ENCODE data around the gene DGKB. TPM values are rescaled to one million over a fixed set of nuclear protein-coding genes. Genes with fewer than 3 reads are reported as not detected.

DGKB gene
- polyA plus RNA-seq, 1 of the 3 experiments (the other 2 are of a cell fraction), result 2.1 TPM

DNA sequence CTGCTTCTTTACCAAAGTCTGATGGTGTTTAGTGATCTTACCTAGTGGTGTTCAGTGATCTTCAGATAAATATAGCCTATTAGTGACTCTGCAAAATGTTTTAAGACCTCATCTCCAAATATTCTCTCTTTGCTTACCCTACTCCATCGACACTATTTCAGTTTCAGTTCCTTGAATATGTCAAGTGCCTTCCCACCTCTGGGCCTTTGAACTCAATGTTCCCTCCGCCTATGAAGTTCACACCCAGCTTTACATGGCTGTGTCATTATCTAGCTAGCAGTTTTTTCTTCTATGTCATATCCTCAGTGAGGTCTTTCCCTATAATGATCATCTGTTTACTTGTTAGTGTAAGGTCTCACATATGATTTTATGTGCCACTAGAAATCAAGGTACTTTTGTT lies 322.6 kb downstream of the DGKB start (continued):
- TF ChIP-seq JUND (IDR thresholded peaks at IDR 0.05), result no peak
- TF ChIP-seq SIN3A (IDR thresholded peaks at IDR 0.05; ENCODE audit: borderline replicate concordance, low read depth, low read length), result no peak
- TF ChIP-seq YY1 (IDR thresholded peaks at IDR 0.05; ENCODE audit: low read depth), result no peak
- TF ChIP-seq GABPA (IDR thresholded peaks at IDR 0.05; ENCODE audit: low read depth), result no peak
- TF ChIP-seq EZH2phosphoT487 (IDR thresholded peaks at IDR 0.05; ENCODE audit: borderline replicate concordance, low read depth), result no peak
- no peak for TF ChIP-seq GATA2 (CRISPR knock-in tag; IDR thresholded peaks at IDR 0.05)
- no peak for TF ChIP-seq RCOR1 (IDR thresholded peaks at IDR 0.05; ENCODE audit: low read length)
- TF ChIP-seq NFIC (IDR thresholded peaks at IDR 0.05; ENCODE audit: borderline replicate concordance), result no peak

DNA sequence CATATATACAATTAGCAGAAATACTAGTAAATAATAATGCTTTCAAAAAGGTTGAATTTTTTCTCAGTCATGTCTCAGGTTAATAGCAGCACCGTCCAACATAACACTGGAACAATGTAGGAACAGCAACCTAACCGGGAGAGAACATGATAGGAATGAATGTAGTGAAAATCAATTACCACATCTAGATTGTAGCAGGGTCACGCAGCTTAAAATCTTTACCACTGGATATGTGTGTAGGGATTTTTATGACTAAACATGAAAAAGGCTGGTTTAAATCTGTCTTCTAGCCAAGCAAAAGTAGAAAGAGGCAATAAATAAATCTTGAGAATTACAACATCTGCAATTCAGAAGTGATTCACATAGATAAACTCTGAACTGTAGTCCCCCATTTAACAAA lies 326.0 kb downstream of the DGKB start:
- Histone ChIP-seq H3K4me2 (no peak overlapping the region), H3K27me3 (ENCODE audit: insufficient read depth) (no peaks in the 10 kb centered on the region), H3K9ac (no peak overlapping the region), H3K27ac (ENCODE audit: low read depth in 2 of 2, low read length in 1 of 2) (no peak overlapping the region), H3F3A (replicated peaks; ENCODE audit: insufficient read depth) (no peaks in the 10 kb centered on the region), H3K4me3 (ENCODE audit: low read depth in 2 of 2, low read length in 1 of 2) (no peak overlapping the region), H2AFZ (ENCODE audit: low read depth) (no peak overlapping the region), H3K4me1 (ENCODE audit: control insufficient read depth in 1 of 2, insufficient read depth in 2 of 2, low read depth in 1 of 2, low read length in 1 of 2) (no peaks in the 10 kb centered on the region), H3K9me3 (no peaks in the 10 kb centered on the region), H3K79me2 (ENCODE audit: insufficient read depth) (no peaks in the 10 kb centered on the region), H4K20me1 (ENCODE audit: insufficient read depth) (no peaks in the 10 kb centered on the region), H3K36me3 (replicated peaks in 1 of 2; ENCODE audit: control insufficient read depth in 1 of 2, insufficient read depth in 2 of 2, low read length in 1 of 2) (peaks cover 0 to 6% of the 10 kb centered on the region in 2 experiments), H3K9me2 (no peaks in the 10 kb centered on the region)
- no peak for DNase-seq
- 87% methylated on average over 3 of the region's 3 CpGs for WGBS (ENCODE audit: low lambda C conversion rate)
- no peak for TF ChIP-seq MEF2A (IDR thresholded peaks at IDR 0.05; ENCODE audit: borderline replicate concordance, low read depth)
- TF ChIP-seq POLR2AphosphoS5 (IDR thresholded peaks at IDR 0.05; ENCODE audit: low read depth, low read length), result no peak
- TF ChIP-seq, protein P1, sequence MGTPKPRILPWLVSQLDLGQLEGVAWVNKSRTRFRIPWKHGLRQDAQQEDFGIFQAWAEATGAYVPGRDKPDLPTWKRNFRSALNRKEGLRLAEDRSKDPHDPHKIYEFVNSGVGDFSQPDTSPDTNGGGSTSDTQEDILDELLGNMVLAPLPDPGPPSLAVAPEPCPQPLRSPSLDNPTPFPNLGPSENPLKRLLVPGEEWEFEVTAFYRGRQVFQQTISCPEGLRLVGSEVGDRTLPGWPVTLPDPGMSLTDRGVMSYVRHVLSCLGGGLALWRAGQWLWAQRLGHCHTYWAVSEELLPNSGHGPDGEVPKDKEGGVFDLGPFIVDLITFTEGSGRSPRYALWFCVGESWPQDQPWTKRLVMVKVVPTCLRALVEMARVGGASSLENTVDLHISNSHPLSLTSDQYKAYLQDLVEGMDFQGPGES (IDR thresholded peaks at IDR 0.05; ENCODE audit: low read depth, low read length), result no peak
- TF ChIP-seq, protein P2, sequence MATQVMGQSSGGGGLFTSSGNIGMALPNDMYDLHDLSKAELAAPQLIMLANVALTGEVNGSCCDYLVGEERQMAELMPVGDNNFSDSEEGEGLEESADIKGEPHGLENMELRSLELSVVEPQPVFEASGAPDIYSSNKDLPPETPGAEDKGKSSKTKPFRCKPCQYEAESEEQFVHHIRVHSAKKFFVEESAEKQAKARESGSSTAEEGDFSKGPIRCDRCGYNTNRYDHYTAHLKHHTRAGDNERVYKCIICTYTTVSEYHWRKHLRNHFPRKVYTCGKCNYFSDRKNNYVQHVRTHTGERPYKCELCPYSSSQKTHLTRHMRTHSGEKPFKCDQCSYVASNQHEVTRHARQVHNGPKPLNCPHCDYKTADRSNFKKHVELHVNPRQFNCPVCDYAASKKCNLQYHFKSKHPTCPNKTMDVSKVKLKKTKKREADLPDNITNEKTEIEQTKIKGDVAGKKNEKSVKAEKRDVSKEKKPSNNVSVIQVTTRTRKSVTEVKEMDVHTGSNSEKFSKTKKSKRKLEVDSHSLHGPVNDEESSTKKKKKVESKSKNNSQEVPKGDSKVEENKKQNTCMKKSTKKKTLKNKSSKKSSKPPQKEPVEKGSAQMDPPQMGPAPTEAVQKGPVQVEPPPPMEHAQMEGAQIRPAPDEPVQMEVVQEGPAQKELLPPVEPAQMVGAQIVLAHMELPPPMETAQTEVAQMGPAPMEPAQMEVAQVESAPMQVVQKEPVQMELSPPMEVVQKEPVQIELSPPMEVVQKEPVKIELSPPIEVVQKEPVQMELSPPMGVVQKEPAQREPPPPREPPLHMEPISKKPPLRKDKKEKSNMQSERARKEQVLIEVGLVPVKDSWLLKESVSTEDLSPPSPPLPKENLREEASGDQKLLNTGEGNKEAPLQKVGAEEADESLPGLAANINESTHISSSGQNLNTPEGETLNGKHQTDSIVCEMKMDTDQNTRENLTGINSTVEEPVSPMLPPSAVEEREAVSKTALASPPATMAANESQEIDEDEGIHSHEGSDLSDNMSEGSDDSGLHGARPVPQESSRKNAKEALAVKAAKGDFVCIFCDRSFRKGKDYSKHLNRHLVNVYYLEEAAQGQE (IDR thresholded peaks at IDR 0.05; ENCODE audit: low read depth, low read length), result no peak
- TF ChIP-seq, protein P3, sequence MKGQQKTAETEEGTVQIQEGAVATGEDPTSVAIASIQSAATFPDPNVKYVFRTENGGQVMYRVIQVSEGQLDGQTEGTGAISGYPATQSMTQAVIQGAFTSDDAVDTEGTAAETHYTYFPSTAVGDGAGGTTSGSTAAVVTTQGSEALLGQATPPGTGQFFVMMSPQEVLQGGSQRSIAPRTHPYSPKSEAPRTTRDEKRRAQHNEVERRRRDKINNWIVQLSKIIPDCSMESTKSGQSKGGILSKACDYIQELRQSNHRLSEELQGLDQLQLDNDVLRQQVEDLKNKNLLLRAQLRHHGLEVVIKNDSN (IDR thresholded peaks at IDR 0.05; ENCODE audit: borderline replicate concordance, low read depth), result no peak
- TF ChIP-seq YY1 (IDR thresholded peaks at IDR 0.05; ENCODE audit: low read depth), result no peak
- no peak for TF ChIP-seq CHD2 (IDR thresholded peaks at IDR 0.05; ENCODE audit: low read length, partially characterized antibody)
- TF ChIP-seq JUND (IDR thresholded peaks at IDR 0.05), result no peak
- TF ChIP-seq, protein P4, sequence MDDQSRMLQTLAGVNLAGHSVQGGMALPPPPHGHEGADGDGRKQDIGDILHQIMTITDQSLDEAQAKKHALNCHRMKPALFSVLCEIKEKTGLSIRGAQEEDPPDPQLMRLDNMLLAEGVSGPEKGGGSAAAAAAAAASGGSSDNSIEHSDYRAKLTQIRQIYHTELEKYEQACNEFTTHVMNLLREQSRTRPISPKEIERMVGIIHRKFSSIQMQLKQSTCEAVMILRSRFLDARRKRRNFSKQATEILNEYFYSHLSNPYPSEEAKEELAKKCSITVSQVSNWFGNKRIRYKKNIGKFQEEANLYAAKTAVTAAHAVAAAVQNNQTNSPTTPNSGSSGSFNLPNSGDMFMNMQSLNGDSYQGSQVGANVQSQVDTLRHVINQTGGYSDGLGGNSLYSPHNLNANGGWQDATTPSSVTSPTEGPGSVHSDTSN (IDR thresholded peaks at IDR 0.05), result no peak
- TF ChIP-seq SMC3 (IDR thresholded peaks at IDR 0.05; ENCODE audit: low read depth, low read length), result no peak
- TF ChIP-seq TCF12 (IDR thresholded peaks at IDR 0.05), result no peak
- no peak for TF ChIP-seq GATA2 (CRISPR knock-in tag; IDR thresholded peaks at IDR 0.05)
- TF ChIP-seq EZH2phosphoT487 (IDR thresholded peaks at IDR 0.05; ENCODE audit: borderline replicate concordance, low read depth), result no peak
- POLR2A ChIA-PET, result no interaction called here
- CTCF ChIA-PET, result no interaction called here

Data from SK-N-SH (cell line).